B cell (primary cell): ENCODE data around the gene ZSCAN31.

ENCODE experiments used
- CTCF ChIP-seq: fragments of 200-600 bp; IDR thresholded peaks from one replicate; pipeline ENCODE4 v1.8.0; 2022; ENCODE audit warnings: antibody characterized with exemption, mild to moderate bottlenecking
- EZH2 ChIP-seq: IDR thresholded peaks from 2 replicates; pipeline ENCODE4 v1.6.1; 2012; ENCODE audit warnings: borderline replicate concordance, low read depth, mild to moderate bottlenecking, moderate library complexity, low read length; ENCODE audit not compliant: insufficient read depth, poor library complexity, severe bottlenecking

GRCh38 chr6:28384143-28384533 is 48.2 kb upstream of the ZSCAN31 start:
- no peak for TF ChIP-seq CTCF
- TF ChIP-seq EZH2 = no peak
